ENCODE data around the gene GALNT10. TPM values are rescaled to one million over a fixed set of nuclear protein-coding genes. Genes with fewer than 3 reads are reported as not detected.
A peak's percentile ranks its signal among the peaks of the same experiment; 100 is the strongest.

Gene GALNT10
- total RNA-seq, 1 donor from 2014 or later, result 57.6 TPM

GRCh38 chr5:154364771-154365170, 174.2 kb downstream of the GALNT10 start:
- Histone ChIP-seq H3K4me3 (no peak overlapping the region), H3K9me3 (no peaks in the 10 kb centered on the region), H3K27me3 (ENCODE audit: low read depth) (no peaks in the 10 kb centered on the region), H3K4me1 (peaks cover 18% of the 10 kb centered on the region), H3K36me3 (peaks cover 4% of the 10 kb centered on the region), H3K27ac (no peak overlapping the region)
- ATAC-seq (no peak), DNase-seq (no peak)
- TF ChIP-seq, protein P1, sequence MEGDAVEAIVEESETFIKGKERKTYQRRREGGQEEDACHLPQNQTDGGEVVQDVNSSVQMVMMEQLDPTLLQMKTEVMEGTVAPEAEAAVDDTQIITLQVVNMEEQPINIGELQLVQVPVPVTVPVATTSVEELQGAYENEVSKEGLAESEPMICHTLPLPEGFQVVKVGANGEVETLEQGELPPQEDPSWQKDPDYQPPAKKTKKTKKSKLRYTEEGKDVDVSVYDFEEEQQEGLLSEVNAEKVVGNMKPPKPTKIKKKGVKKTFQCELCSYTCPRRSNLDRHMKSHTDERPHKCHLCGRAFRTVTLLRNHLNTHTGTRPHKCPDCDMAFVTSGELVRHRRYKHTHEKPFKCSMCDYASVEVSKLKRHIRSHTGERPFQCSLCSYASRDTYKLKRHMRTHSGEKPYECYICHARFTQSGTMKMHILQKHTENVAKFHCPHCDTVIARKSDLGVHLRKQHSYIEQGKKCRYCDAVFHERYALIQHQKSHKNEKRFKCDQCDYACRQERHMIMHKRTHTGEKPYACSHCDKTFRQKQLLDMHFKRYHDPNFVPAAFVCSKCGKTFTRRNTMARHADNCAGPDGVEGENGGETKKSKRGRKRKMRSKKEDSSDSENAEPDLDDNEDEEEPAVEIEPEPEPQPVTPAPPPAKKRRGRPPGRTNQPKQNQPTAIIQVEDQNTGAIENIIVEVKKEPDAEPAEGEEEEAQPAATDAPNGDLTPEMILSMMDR (IDR thresholded peaks at IDR 0.05), result no peak
- intact Hi-C loops (cut with DNase I), result no loop called here

DNA sequence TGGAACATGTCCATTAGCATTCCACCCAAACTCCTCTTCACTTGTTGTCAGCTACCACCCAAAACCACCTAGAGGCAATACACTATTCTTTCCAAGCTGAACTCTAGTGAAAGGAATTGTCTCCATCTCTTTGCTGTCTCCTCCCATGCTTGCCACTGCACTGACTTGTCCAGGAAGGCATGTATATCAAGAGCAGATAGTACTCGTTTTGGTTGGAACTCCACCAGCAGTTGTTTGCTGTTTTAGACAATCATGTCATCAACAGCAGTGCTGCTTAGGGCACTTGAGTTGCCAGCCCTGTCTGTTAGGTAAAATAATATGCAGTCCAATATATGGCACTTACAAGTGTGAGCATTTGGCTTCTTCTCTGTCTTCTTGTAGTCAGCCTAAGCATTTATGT, 175.3 kb downstream of the GALNT10 start:
- TF ChIP-seq, protein P1 (IDR thresholded peaks at IDR 0.05), result no peak
- peaks cover 4% of the 10 kb centered on the region for H3K36me3 ChIP-seq
- H3K4me3 ChIP-seq, result no peak overlapping the region
- H3K9me3 ChIP-seq, result no peaks in the 10 kb centered on the region
- H3K27ac ChIP-seq, result no peak overlapping the region
- no peaks in the 10 kb centered on the region for H3K27me3 ChIP-seq (ENCODE audit: low read depth)
- DNase-seq, result no peak
- intact Hi-C loops (cut with DNase I), result no loop called here
- H3K4me1 ChIP-seq, result peaks cover 21% of the 10 kb centered on the region
- no peak for ATAC-seq

GRCh38 chr5:154366353-154366752, 175.8 kb downstream of the GALNT10 start:
- peaks cover 4% of the 10 kb centered on the region for H3K36me3 ChIP-seq
- intact Hi-C loops (cut with DNase I), result no loop called here
- no peak overlapping the region for H3K27ac ChIP-seq
- ATAC-seq, result no peak
- H3K4me3 ChIP-seq, result no peak overlapping the region
- no peaks in the 10 kb centered on the region for H3K27me3 ChIP-seq (ENCODE audit: low read depth)
- H3K9me3 ChIP-seq, result no peaks in the 10 kb centered on the region
- H3K4me1 ChIP-seq, result peaks cover 26% of the 10 kb centered on the region
- no peak for DNase-seq
- TF ChIP-seq, protein P1 (IDR thresholded peaks at IDR 0.05), result no peak

DNA sequence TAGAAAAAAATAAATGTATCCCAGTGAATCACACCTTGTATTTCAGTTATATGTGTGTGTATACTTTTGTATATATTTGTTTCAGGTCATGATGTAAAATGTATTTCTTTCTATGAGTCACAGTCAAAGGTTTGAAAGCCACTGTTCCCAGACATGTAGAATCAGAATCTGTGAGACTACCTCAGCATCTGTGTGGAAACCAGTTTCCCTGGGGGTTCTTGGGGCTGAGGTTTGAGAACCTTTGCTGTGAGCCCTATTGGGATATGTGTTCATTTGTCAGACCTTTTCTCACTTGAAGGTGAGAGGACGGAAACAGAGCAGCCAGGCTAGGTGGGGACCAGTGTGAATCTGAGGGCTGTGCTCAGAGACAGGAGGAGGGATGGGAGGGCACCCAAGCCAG, 176.6 kb downstream of the GALNT10 start:
- ATAC-seq, result no peak
- TF ChIP-seq, protein P1 (IDR thresholded peaks at IDR 0.05), result no peak

DNA sequence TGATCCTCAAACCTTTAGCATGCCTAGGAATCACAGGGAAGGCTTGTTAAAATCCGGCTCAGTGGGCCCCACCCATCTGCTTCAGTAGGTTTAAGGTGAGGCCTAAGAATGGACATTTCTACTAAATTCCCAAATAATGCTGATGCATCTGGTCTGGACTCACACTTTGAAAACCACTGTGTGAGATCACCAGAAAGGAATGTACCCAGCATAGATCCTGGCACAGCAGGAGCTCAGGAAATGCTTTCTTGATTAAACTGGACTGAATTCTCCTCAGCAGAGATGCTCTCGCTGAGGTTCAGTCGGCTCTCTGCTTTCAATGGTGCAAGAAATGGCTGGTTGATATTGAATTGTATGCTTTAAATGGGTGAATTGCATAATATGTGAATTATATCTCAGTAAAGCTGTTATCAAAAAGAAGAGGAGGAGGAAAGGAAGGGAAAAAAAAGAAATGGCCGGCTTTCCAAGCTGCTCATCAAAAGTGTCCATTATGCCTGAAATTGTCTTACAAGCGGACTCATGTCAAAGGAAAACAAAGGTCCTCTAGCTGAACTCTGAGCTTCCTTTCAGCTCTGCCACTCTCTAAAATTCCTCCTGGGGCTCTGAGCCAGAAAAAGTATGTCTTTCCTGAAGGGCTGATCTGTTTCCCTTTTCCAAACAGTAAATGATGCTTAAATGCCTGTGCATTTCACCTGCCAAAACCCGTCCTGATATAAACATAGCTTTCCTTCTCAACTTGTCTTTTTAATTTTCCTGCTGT, 177.7 kb downstream of the GALNT10 start:
- peak; percentile 56 to 80 for ATAC-seq
- DNase-seq, result no peak
- H3K36me3 ChIP-seq, result peaks cover 4% of the 10 kb centered on the region
- no peaks in the 10 kb centered on the region for H3K9me3 ChIP-seq
- peaks cover 34% of the 10 kb centered on the region for H3K4me1 ChIP-seq
- intact Hi-C loops (cut with DNase I), result no loop called here
- TF ChIP-seq, protein P1 (IDR thresholded peaks at IDR 0.05), result no peak
- no peak overlapping the region for H3K4me3 ChIP-seq
- peak overlapping the region; percentile 48 for H3K27ac ChIP-seq
- H3K27me3 ChIP-seq (ENCODE audit: low read depth), result no peaks in the 10 kb centered on the region

More for the DNA sequence above, 176.6 kb downstream of the GALNT10 start:
- Histone ChIP-seq H3K9me3 (no peaks in the 10 kb centered on the region), H3K4me1 (peaks cover 34% of the 10 kb centered on the region), H3K27ac (peak overlapping the region; percentile 48), H3K4me3 (no peak overlapping the region), H3K27me3 (ENCODE audit: low read depth) (no peaks in the 10 kb centered on the region), H3K36me3 (peaks cover 4% of the 10 kb centered on the region)
- intact Hi-C loops (cut with DNase I), result no loop called here
- DNase-seq, result no peak

All from lower lobe of right lung (tissue), 2 donors.